Cardiac septum (tissue), 1 donor: Measurements from ENCODE around the gene HACD3. TPM values are rescaled to one million over a fixed set of nuclear protein-coding genes. Genes with fewer than 3 reads are reported as not detected.
"Not testable (repeated sequence)": the region's sequence is repeated elsewhere in the genome, so short reads cannot be mapped to it uniquely, and the experiment has no call there.

ENCODE experiments used
- DNase-seq: peaks from one replicate; pipeline ENCODE4 v3.0.0-alpha.2; 2020; ENCODE audit warnings: low spot score
- intact Hi-C: fragments of 100-400 bp; cut with DNase I; formaldehyde crosslinking; loops from one replicate; pipeline ENCODE4 v1.14.0; 2022
- total RNA-seq: library from RNA; stranded (reverse); fragmentation: NEBNext Ultra II Directional; extraction: Animal tissue kit (Norgen Biotek cat#: 25700); gene quantifications from one replicate; pipeline ENCODE4 v1.2.1, GENCODE V29; 2021
- donor health status: DM: no; HTN: no; CAD: no.

The HACD3 gene
- total RNA-seq, 1 donor from 2014 or later, result 9.6 TPM

- intact Hi-C loops, result no loop called here
- DNase-seq, result no peak
These were observed 11.1 kb downstream of the HACD3 start for GRCh38 chr15:65541231-65541820.

DNA sequence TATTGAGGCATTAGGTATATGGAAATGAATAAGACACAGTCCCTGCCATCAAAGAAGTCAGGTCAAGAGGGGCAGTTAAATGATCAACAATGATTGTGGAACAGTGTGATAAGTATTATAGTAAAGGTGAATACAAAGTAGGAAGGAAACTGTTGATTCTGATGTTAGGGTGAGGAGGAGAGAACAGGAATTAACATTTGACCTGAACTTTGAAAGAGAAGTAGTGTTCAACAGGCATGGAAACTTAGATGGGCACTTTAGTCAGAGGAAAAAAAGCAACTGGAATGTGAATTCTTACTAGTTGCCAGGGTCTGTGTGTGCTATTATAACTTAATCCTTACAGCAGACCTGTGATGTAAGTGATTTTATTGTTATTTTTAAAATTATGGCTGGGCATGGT lies 17.6 kb downstream of the HACD3 start:
- intact Hi-C loops, result no loop called here
- no peak for DNase-seq

GRCh38 chr15:65549288-65549687 lies 19.0 kb downstream of the HACD3 start:
- intact Hi-C loops, DNase-seq: not testable (repeated sequence)

DNA sequence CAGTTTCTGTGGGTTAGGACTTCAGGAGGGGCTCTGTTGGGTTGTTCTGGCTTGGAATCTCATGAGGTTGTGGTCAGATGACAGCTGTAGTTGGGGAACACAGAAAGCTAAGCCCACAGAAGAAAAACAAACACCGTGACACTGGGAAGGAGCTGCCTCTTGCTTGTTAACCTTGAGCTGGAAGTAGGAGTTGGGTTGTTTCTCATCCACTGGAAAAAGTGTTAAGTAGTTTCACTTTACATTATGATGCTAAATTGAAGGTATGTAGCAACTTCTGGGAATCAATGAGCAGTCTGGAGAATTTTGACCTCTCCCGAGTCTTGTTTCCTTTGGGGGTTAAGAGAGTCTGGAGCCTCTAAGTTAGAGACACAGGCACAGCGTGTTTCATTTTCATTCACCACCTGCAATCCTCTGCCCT lies 20.4 kb downstream of the HACD3 start:
- intact Hi-C loops, result no loop called here
- no peak for DNase-seq

GRCh38 chr15:65551183-65551582 lies 20.9 kb downstream of the HACD3 start:
- intact Hi-C loops, result no loop called here
- DNase-seq, result no peak

- DNase-seq, intact Hi-C loops: not testable (repeated sequence)
These were observed 22.6 kb downstream of the HACD3 start for GRCh38 chr15:65552851-65553250.

DNA sequence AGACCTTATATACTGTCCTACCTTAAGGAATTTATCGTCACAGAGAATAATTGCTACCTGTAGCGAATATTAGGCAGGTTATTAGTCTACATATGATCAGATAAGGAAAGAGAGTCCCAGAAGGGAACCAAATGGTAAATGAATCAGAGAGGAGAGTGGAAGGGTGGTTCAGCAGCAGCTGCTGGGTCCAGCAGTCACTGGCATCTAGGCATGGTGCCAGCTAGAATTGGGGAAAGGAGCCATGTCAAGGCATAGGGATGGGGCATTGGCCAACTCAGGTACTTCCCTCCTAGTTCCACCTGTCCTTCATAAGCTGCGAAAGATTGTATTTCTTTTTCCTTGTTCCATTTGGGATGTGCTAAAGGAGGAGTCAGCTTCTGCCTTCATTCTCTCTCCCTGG lies 23.4 kb downstream of the HACD3 start:
- intact Hi-C loops, result no loop called here
- no peak for DNase-seq

DNA sequence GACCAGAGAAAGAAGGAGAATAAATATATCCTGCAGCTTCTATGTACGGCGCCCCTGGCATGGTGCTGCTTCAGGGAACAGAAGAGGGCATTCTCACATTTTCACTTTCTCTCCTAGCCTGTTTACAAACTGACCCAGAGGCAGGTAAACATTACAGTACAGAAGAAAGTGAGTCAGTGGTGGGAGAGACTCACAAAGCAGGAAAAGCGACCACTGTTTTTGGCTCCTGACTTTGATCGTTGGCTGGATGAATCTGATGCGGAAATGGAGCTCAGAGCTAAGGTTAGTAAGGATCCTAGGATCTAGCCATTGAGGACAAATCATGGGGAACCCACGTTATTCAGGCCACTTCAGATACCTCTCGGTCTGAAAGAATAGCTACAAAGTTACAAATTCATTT lies 26.4 kb downstream of the HACD3 start:
- no peak for DNase-seq
- intact Hi-C loops, result no loop called here

DNA sequence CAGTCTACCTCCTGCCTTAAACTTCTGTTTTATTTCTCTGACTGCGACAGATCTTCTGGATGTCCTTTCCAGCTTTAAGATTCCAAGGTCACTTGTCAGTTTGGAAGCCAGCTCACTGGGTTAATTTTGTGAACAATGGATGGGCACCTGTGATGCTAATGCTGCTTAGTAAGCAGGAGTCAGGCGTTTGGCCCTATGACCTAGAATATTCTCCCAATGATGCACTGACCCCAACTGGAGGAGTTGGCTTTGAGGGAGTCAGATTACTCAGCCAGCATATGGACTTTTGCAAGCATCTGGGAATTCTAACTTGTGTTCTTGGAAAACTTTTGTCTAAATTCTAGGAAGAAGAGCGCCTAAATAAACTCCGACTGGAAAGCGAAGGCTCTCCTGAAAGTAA lies 28.1 kb downstream of the HACD3 start:
- intact Hi-C loops, result no loop called here
- DNase-seq, result no peak

- DNase-seq, result no peak
- intact Hi-C loops, result no loop called here
These were observed 28.9 kb downstream of the HACD3 start for GRCh38 chr15:65558997-65559760.

DNA sequence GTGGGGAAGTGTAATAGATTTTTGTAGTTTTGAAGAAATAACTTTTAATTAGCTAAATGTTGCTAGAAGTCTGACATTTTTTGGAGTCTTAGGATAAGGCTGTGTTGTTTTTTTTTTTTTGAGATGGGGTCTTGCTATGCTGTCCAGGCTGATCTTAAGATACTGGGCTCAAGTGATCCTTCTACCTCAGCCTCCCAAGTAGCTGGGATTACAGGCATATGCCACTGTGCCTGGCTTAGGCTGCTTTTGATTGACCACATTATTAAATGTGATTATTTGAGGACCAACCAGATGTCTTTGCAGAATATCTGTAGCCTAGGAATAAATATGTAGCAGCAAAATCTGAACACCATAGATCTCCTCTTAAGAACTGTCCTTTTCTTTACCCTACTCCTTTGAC lies 29.7 kb downstream of the HACD3 start:
- no peak for DNase-seq
- intact Hi-C loops, result no loop called here

- intact Hi-C loops, result no loop called here
- no peak for DNase-seq
These were observed 31.7 kb downstream of the HACD3 start for GRCh38 chr15:65561934-65562333.

DNA sequence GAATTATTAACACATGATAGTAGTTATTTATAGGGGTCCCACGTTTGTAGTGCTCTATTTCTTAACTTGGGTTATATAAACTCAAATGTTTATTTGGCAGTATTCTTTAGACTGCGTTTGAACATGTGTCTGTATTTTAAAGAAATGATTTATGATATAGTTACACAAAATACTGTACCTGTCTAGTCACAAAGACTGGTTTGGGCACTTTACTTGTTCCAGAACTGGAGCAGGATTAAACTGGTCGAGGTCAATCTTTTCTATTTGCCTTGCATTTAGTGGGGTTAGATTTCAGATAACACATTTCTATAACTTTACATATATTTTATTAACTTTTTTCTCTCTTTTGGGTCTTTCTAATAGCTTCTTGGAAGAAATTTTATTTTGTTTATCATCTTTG lies 39.5 kb downstream of the HACD3 start:
- intact Hi-C loops, result no loop called here
- DNase-seq, result no peak

DNA sequence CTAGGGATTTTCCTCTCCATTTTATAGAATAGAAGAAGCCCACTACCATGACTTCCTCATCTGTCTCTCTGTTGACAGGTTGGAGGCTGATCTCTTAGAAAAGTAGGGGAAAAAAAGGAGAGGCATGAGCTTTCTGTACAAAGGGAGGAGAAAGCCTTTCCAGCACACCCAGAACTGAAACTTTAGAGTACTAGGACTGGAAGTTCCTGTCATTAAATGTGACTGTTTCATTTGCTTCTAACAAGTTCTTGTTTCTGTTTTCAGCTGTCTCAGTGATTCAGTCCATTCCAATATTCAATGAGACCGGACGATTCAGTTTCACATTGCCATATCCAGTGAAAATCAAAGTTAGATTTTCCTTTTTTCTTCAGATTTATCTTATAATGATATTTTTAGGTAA lies 41.7 kb downstream of the HACD3 start:
- intact Hi-C loops, result no loop called here

DNA sequence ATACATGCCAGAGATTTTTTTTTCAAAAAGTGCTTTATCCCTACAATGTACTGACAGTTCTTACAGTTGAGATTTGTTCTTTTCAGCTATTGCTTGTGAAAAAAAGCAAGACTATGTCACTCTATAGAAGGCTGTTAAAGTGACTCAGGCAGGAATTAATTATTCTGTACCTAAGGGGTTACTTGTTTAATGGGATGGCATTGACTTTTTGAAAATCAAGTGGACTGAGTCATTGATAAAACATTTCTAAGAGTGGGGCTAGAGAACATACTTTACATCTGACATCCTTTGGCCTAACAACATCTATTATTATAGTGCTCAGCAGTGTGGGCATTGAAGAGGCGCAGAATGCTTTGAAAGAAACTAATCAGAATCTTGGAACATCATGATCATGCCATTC lies 46.4 kb downstream of the HACD3 start:
- DNase-seq, result no peak
- intact Hi-C loops, result no loop called here

More for the DNA sequence above, 41.7 kb downstream of the HACD3 start:
- DNase-seq, result no peak

DNA sequence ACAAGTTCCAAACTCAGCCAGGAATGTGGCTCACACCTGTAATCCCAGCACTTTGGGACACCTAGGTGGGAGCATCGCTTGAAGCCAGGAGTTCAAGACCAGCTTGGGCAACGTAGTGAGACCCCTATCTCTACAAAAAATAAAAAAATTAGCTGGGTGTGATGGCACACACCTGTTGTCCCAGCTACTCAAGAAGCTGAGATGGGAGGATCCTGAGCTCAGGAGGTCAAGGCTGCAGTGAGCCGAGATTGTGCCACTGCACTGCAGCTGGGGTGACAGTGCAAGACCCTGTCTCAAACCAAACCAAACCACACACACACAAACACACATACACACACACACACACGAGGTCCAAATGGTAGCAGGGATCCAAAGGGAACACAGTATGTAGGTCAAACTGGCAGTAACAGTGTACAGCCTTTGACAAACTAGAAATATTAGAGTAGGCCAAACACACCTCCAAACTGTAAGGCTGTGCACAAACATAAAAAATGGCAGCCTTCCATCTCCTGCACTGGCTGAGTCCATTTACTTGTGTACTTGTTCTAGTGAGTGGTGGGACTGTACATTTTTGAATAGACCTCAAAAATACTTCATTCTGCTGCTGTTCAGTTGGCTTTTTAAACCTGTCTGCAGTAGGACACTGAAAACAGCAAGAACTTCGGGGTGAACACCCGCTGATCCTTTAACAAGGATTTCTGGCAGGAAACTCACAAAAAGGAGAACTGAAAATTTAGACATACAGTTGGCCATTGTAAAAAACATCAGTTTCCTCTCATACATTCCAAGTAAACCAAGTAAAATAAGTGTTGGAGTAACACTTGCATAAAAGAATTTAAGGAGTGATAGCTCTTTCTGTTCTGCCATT lies 47.1 kb downstream of the HACD3 start:
- intact Hi-C loops, result no loop called here
- DNase-seq, result no peak

- no peak for DNase-seq
- intact Hi-C loops, result no loop called here
These were observed 48.9 kb downstream of the HACD3 start for GRCh38 chr15:65578904-65579728.

DNA sequence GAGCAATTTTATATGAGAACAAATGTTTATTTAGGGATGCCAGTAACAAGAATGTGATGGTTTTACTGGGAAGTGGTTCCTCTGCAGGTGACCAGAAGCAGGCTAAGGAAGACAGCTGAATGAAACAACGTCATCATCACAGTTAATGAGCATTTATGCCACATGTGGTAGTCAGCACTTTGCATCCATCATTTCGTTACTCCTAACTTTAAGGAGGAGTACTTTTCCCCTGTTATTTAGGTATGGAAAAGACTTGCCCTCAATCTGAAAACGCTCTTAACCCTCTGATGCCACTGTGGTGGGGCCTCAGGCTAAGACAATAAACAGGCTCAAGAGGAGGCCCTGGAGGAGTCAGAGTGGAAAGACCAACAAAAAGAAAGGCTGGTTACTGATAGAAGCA lies 49.5 kb downstream of the HACD3 start:
- intact Hi-C loops, result no loop called here
- no peak for DNase-seq

DNA sequence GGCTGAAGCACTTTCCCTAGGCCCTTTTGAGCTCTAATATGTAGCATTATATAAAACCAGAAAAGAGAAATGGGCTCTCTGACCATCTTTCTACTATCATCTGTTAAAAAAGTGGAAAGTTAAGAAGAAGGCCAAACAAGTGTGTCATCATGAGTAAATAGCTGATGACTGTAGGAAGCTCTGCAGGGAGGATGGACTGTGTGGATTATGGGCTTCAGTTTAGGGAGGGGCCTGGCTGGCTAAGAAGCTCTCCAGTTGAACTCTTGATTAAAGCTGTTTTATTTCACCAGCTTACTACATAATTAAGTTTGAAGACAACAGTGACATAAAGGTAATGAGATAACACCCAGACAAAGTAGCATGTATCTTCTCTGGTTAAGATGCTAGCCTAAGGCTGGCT lies 50.0 kb downstream of the HACD3 start:
- intact Hi-C loops, result no loop called here
- DNase-seq, result no peak

GRCh38 chr15:65583701-65584100 lies 53.4 kb downstream of the HACD3 start:
- intact Hi-C loops, result no loop called here
- DNase-seq, result no peak
